Keratinocyte (primary cell): ENCODE results near the gene PAX5. TPM values are rescaled to one million over a fixed set of nuclear protein-coding genes. Genes with fewer than 3 reads are reported as not detected.

Source experiments
- DNase-seq: peaks from one replicate; pipeline ENCODE4 v3.0.0-alpha.2; 2011; ENCODE audit warnings: low read depth, missing footprints, low spot score
- FAIRE-seq: peaks from 2 replicates; lab custom pipeline; 2011; peaks lifted over from hg19 to GRCh38; lab: Jason Lieb, UNC
- H2AFZ ChIP-seq: 2 replicates; pipeline ENCODE4 v1.6.0; 2012; ENCODE audit warnings: low read length, control low read depth, inconsistent platforms; ENCODE audit not compliant: control insufficient read depth
- H3K27ac ChIP-seq: 2 replicates; pipeline ENCODE4 v1.5.1; 2011; ENCODE audit warnings: low read length; ENCODE audit not compliant: control insufficient read depth, insufficient read depth
- H3K27me3 ChIP-seq: 3 replicates; pipeline ENCODE4 v1.6.0; 2011; ENCODE audit warnings: low read length; ENCODE audit not compliant: control insufficient read depth, insufficient read depth; ENCODE audit errors: extremely low read depth
- H3K36me3 ChIP-seq, 2 experiments: 2 replicates in 1 of 2; 3 replicates in 1 of 2; pipeline ENCODE4 v1.5.1; 2011; ENCODE audit warnings: low read length in 2 of 2, mild to moderate bottlenecking in 1 of 2; ENCODE audit not compliant: control insufficient read depth in 2 of 2, insufficient read depth in 2 of 2; ENCODE audit errors: extremely low read depth in 1 of 2
- H3K4me1 ChIP-seq: 3 replicates; pipeline ENCODE4 v1.5.1; 2011; ENCODE audit warnings: low read length; ENCODE audit not compliant: control insufficient read depth, insufficient read depth; ENCODE audit errors: extremely low read depth
- H3K4me2 ChIP-seq: 3 replicates; pipeline ENCODE4 v1.6.0; 2011; ENCODE audit warnings: low read depth, low read length; ENCODE audit not compliant: control insufficient read depth, insufficient read depth; ENCODE audit errors: extremely low read depth
- H3K4me3 ChIP-seq, 3 experiments: fragments of 200-600 bp in 1 of 3; sonication (generic) in 1 of 3; 2 replicates in 2 of 3; 3 replicates in 1 of 3; pipeline ENCODE4 v1.5.1; 2011 to 2016; ENCODE audit warnings: low read length in 3 of 3, mild to moderate bottlenecking in 3 of 3, control low read depth in 2 of 3, inconsistent platforms in 1 of 3, low read depth in 1 of 3, mixed read lengths in 1 of 3, mixed run types in 1 of 3, moderate library complexity in 1 of 3; ENCODE audit not compliant: control insufficient read depth in 2 of 3, insufficient read depth in 2 of 3; ENCODE audit errors: extremely low read depth in 1 of 3
- H3K79me2 ChIP-seq: 2 replicates; pipeline ENCODE4 v1.6.0; 2012; ENCODE audit warnings: low read length; ENCODE audit not compliant: control insufficient read depth, insufficient read depth
- H3K9ac ChIP-seq: 3 replicates; pipeline ENCODE4 v1.6.0; 2011; ENCODE audit warnings: low read length; ENCODE audit not compliant: control insufficient read depth, insufficient read depth; ENCODE audit errors: extremely low read depth
- H3K9me1 ChIP-seq: 3 replicates; pipeline ENCODE4 v1.6.0; 2011; ENCODE audit warnings: low read length; ENCODE audit not compliant: control insufficient read depth, insufficient read depth; ENCODE audit errors: extremely low read depth
- H3K9me3 ChIP-seq: 2 replicates; pipeline ENCODE4 v1.5.1; 2012; ENCODE audit warnings: low read depth, low read length; ENCODE audit not compliant: control insufficient read depth
- H4K20me1 ChIP-seq: 3 replicates; pipeline ENCODE4 v1.6.0; 2011; ENCODE audit warnings: low read length; ENCODE audit not compliant: control insufficient read depth, insufficient read depth; ENCODE audit errors: extremely low read depth
- CTCF ChIP-seq, 3 experiments: IDR thresholded peaks in 1 of 3; conservative IDR thresholded peaks in 1 of 3; optimal IDR thresholded peaks in 1 of 3; 2 replicates in 2 of 3; 3 replicates in 1 of 3; pipeline versions ENCODE3 to v1.5.1; 2011; ENCODE audit warnings: low read length in 3 of 3, mild to moderate bottlenecking in 3 of 3, moderate library complexity in 2 of 3, control low read depth in 1 of 3, inconsistent platforms in 1 of 3; ENCODE audit not compliant: insufficient read depth in 2 of 3; ENCODE audit errors: extremely low read depth in 1 of 3
- EZH2 ChIP-seq: IDR thresholded peaks from one replicate; pipeline ENCODE4 v1.6.1; 2012; ENCODE audit warnings: inconsistent platforms, mild to moderate bottlenecking, low read length, moderate library complexity
- dilution Hi-C: fragments of 300-500 bp; cut with MboI; formaldehyde crosslinking; loops from one replicate; pipeline ENCODE4 v1.7.0; 2020; ENCODE audit warnings: low sequenced_read_pairs; ENCODE audit not compliant: extremely low pct_ligation_motif_present
- polyA plus RNA-seq, 5 experiments: library from polyadenylated mRNA; depleted of rRNA in 3 of 5; stranded (reverse) in 3 of 5; stranded (forward) in 1 of 5; unstranded in 1 of 5; fragments of >200 nt; gene quantifications; 1 replicate in 1 of 5; 2 replicates in 3 of 5; 3 replicates in 1 of 5; pipeline versions ENCODE4 v1.2.1 to v1.2.3, GENCODE V29; 2011 to 2012; ENCODE audit warnings: missing spikeins in 2 of 5, low read depth in 1 of 5, low replicate concordance in 1 of 5

PAX5 gene
- polyA plus RNA-seq, 1 donor (not counting 4 experiments of a cell fraction or from before 2014, with no cell fraction given), result not detected

- H2AFZ ChIP-seq, result no peak overlapping the region
- H3K79me2 ChIP-seq, result no peaks in the 10 kb centered on the region
- H3K36me3 ChIP-seq, result no peaks in the 10 kb centered on the region
- H3K9me3 ChIP-seq, result no peaks in the 10 kb centered on the region
- H3K9ac ChIP-seq, result no peak overlapping the region
- H4K20me1 ChIP-seq, result no peaks in the 10 kb centered on the region
- DNase-seq (no peak), FAIRE-seq (no peak)
- no peaks in the 10 kb centered on the region for H3K27me3 ChIP-seq
- H3K4me2 ChIP-seq, result no peak overlapping the region
- no peaks in the 10 kb centered on the region for H3K9me1 ChIP-seq
- H3K4me1 ChIP-seq, result peaks cover 17% of the 10 kb centered on the region
- TF ChIP-seq CTCF (optimal IDR thresholded peaks at IDR 0.05 in 1 of 3, IDR thresholded peaks at IDR 0.05 in 1 of 3, conservative IDR thresholded peaks at IDR 0.05 in 1 of 3; ENCODE audit: extremely low read depth in 1 of 3, insufficient read depth in 2 of 3, low read length in 3 of 3) (no peak), EZH2 (no peak)
- H3K4me3 ChIP-seq, result no peak overlapping the region
- H3K27ac ChIP-seq, result no peak overlapping the region
- dilution Hi-C loops, result no loop called here
These were observed 101.9 kb downstream of the PAX5 start for GRCh38 chr9:36932198-36932597.

GRCh38 chr9:36930941-36931340 lies 103.1 kb downstream of the PAX5 start:
- no peak overlapping the region for H3K4me2 ChIP-seq
- H3K9me1 ChIP-seq, result no peaks in the 10 kb centered on the region
- no peak for DNase-seq
- no peaks in the 10 kb centered on the region for H3K27me3 ChIP-seq
- no peaks in the 10 kb centered on the region for H3K36me3 ChIP-seq
- dilution Hi-C loops, result no loop called here
- no peak overlapping the region for H3K9ac ChIP-seq
- H3K4me1 ChIP-seq, result peaks cover 7% of the 10 kb centered on the region
- TF ChIP-seq CTCF (optimal IDR thresholded peaks at IDR 0.05 in 1 of 3, IDR thresholded peaks at IDR 0.05 in 1 of 3, conservative IDR thresholded peaks at IDR 0.05 in 1 of 3; ENCODE audit: extremely low read depth in 1 of 3, insufficient read depth in 2 of 3, low read length in 3 of 3) (no peak), EZH2 (no peak)
- FAIRE-seq, result no peak
- no peak overlapping the region for H3K4me3 ChIP-seq
- no peak overlapping the region for H3K27ac ChIP-seq
- H3K9me3 ChIP-seq, result no peaks in the 10 kb centered on the region
- H2AFZ ChIP-seq, result no peak overlapping the region
- no peaks in the 10 kb centered on the region for H4K20me1 ChIP-seq
- H3K79me2 ChIP-seq, result no peaks in the 10 kb centered on the region
